Gastroesophageal sphincter (tissue), 4 donors: ENCODE measurements around the gene LLGL1. TPM values are rescaled to one million over a fixed set of nuclear protein-coding genes. Genes with fewer than 3 reads are reported as not detected.

Experiments
- ATAC-seq: fragments of 150-250 bp; one replicate; pipeline ENCODE4 v1.9.1; 2016; ENCODE audit warnings: mild to moderate bottlenecking, moderate library complexity
- H3K27ac ChIP-seq, 4 donors: fragments of 200-600 bp; sonication (generic) in 3 of 4; 1 replicate in 3 of 4; 2 replicates in 1 of 4; pipeline ENCODE4 v1.5.1; 2016 to 2019
- H3K27me3 ChIP-seq: fragments of 200-600 bp; sonication (generic); one replicate; pipeline ENCODE4 v1.5.1; 2019
- H3K36me3 ChIP-seq, 2 donors: fragments of 200-600 bp; sonication (generic); one replicate each; pipeline ENCODE4 v1.5.1; 2019; ENCODE audit warnings: control low read depth in 1 of 2
- H3K4me1 ChIP-seq, 3 donors: fragments of 200-600 bp; sonication (generic); 1 replicate in 2 of 3; 2 replicates in 1 of 3; pipeline ENCODE4 v1.5.1; 2016 to 2019; ENCODE audit warnings: control low read depth in 2 of 3
- H3K4me3 ChIP-seq, 2 donors: fragments of 200-600 bp; sonication (generic); one replicate each; pipeline ENCODE4 v1.5.1; 2019; ENCODE audit warnings: mild to moderate bottlenecking in 1 of 2, moderate library complexity in 1 of 2
- H3K9me3 ChIP-seq, 3 donors: fragments of 200-600 bp; sonication (generic); one replicate each; pipeline ENCODE4 v1.5.1; 2017 to 2019; ENCODE audit warnings: control low read depth in 2 of 3
- CTCF ChIP-seq, 4 experiments: fragments of 200-600 bp in 2 of 4; fragments of 450-650 bp in 2 of 4; sonication (generic) in 1 of 4; IDR thresholded peaks; one replicate each; pipeline ENCODE4 v1.5.1; 2017 to 2019; ENCODE audit warnings: antibody characterized with exemption in 4 of 4, mild to moderate bottlenecking in 2 of 4, moderate library complexity in 2 of 4
- EP300 ChIP-seq: sonication (generic); formaldehyde crosslinking; IDR thresholded peaks from one replicate; pipeline ENCODE4 v1.6.1; 2017; ENCODE audit warnings: antibody characterized with exemption, mild to moderate bottlenecking
- POLR2A ChIP-seq, 2 donors: fragments of 450-650 bp; IDR thresholded peaks; one replicate each; pipeline ENCODE4 v1.6.1; 2017; ENCODE audit warnings: antibody characterized with exemption in 2 of 2, mild to moderate bottlenecking in 2 of 2, moderate library complexity in 1 of 2
- POLR2AphosphoS5 ChIP-seq: sonication (generic); formaldehyde crosslinking; IDR thresholded peaks from one replicate; pipeline ENCODE4 v1.6.1; 2017; ENCODE audit warnings: antibody characterized with exemption
- WGBS, 2 donors: methylation state at CpG; one replicate each; pipeline ENCODE4 v1.1.5; 2018; ENCODE audit warnings: low coverage in 1 of 2; 5-methylcytosine and 5-hydroxymethylcytosine counted together
- total RNA-seq, 4 donors: library from RNA; depleted of rRNA; stranded (reverse); fragments of >200 nt; gene quantifications; one replicate each; pipeline ENCODE4 v1.1.0, GENCODE V29; 2016

LLGL1 gene
- total RNA-seq, 4 donors from 2014 or later = 16.7 to 31.7 (median 22.1) TPM

- ATAC-seq = no peak
- Histone ChIP-seq H3K27ac (no peak overlapping the region), H3K36me3 (peaks cover 0 to 7% of the 10 kb centered on the region in 2 donors), H3K4me1 (peaks cover 0 to 37% (median 15%) of the 10 kb centered on the region in 3 donors), H3K4me3 (no peak overlapping the region), H3K9me3 (no peaks in the 10 kb centered on the region), H3K27me3 (no peaks in the 10 kb centered on the region)
- no CpG with 5 or more reads among the region's 5 CpGs for WGBS, 2 donors
- TF ChIP-seq EP300 = no peak
- TF ChIP-seq POLR2AphosphoS5 = no peak
- no peak for TF ChIP-seq POLR2A (IDR thresholded peaks at IDR 0.05)
- TF ChIP-seq CTCF (IDR thresholded peaks at IDR 0.05) = no peak
Measured at GRCh38 chr17:18227635-18228034, 2.2 kb downstream of the LLGL1 start.

- Histone ChIP-seq H3K9me3 (no peaks in the 10 kb centered on the region), H3K36me3 (peaks cover 0 to 13% of the 10 kb centered on the region in 2 donors), H3K4me3 (no peak overlapping the region), H3K27ac (no peak overlapping the region), H3K4me1 (peaks cover 0 to 37% (median 15%) of the 10 kb centered on the region in 3 donors), H3K27me3 (no peaks in the 10 kb centered on the region)
- WGBS, 2 donors = 82 to 93% methylated on average over 6 to 7 of the region's 10 CpGs
- ATAC-seq = no peak
- TF ChIP-seq POLR2AphosphoS5 (no peak), CTCF (IDR thresholded peaks at IDR 0.05) (no peak), EP300 (no peak), POLR2A (IDR thresholded peaks at IDR 0.05) (no peak)
Measured at GRCh38 chr17:18228176-18228682, 2.8 kb downstream of the LLGL1 start.

- TF ChIP-seq POLR2A (IDR thresholded peaks at IDR 0.05) (no peak), POLR2AphosphoS5 (no peak), EP300 (no peak)
- Histone ChIP-seq H3K4me3 (no peak overlapping the region), H3K4me1 (peaks cover 0 to 37% (median 12%) of the 10 kb centered on the region in 3 donors), H3K36me3 (peaks cover 0 to 23% of the 10 kb centered on the region in 2 donors), H3K27ac (no peak overlapping the region), H3K27me3 (no peaks in the 10 kb centered on the region), H3K9me3 (no peaks in the 10 kb centered on the region)
- 60% methylated on average over 2 of the region's 4 CpGs; no CpG with 5 or more reads in 1 of the 2 donors for WGBS, 2 donors
- ATAC-seq = no peak
Measured at GRCh38 chr17:18229254-18229653, 3.8 kb downstream of the LLGL1 start.

DNA sequence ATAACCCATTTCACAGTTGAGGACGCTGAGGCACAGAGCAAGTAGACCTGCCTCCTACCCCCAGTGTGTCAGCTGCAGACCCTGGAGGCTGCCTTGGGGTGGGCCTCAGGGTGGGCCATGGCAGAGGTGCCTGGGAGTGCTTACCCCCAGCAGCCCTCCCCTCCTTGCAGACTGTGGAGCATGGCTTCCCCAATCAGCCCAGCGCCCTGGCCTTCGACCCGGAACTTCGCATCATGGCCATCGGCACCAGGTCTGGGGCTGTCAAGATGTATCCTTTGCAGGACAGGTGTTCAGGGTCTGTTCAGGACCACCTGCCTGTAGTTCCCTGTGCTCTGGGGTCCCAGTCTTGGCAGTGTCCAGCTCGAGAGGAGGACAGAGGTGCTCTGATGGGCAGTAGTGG, 4.3 kb downstream of the LLGL1 start:
- no peak overlapping the region for H3K27ac ChIP-seq
- ATAC-seq = no peak
- TF ChIP-seq POLR2A (IDR thresholded peaks at IDR 0.05) = no peak
- H3K4me1 ChIP-seq = peaks cover 0 to 32% (median 12%) of the 10 kb centered on the region in 3 donors
- 60% methylated on average over 1 of the region's 7 CpGs; no CpG with 5 or more reads in 1 of the 2 donors for WGBS, 2 donors
- H3K9me3 ChIP-seq = no peaks in the 10 kb centered on the region
- no peaks in the 10 kb centered on the region for H3K27me3 ChIP-seq
- H3K36me3 ChIP-seq = peaks cover 0 to 28% of the 10 kb centered on the region in 2 donors
- no peak overlapping the region for H3K4me3 ChIP-seq

DNA sequence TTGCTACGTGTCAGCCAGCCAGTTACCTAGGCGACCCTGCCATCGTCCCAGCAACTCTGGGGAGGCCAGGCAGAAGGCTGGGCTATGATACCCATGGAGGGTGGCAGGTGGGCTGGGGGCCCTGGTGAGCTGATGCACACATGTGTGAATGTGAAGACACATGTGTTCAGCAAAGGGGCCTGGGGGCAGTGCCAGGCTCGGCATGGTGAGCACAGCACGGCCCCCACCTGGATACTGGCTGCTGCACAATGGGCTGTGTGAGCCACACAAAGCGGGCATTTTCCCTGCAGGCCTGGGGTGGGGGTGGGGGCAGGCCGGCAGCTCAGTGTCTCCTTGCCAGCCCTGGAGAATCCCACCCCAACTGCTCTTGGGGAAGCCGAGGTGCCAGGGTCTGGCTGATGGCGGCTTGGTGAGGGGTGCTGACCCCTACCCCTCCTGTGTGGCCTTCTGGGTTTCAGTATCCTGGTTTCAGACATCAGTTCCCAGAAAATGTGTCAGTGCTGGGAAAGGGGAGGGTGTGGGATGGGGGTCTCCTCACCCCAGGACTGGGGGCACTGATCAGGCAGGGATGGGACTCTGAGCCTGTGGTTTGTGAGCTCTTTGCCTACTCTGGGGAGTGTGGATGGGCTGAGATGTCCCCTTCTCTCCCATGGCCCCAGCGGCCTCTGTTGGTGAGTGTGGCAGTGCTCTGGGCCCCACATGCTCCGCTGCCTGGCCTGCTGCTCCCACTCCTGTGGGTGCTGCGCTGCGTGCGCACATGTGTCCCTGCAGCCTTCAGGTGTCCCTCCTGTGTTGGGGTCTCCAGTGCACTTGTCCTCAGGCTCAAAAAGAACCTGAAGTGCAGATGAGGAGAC, 5.1 kb downstream of the LLGL1 start:
- H3K27ac ChIP-seq = no peak overlapping the region
- no peaks in the 10 kb centered on the region for H3K27me3 ChIP-seq
- no CpG with 5 or more reads among the region's 14 CpGs for WGBS, 2 donors
- no peak for ATAC-seq
- H3K9me3 ChIP-seq = no peaks in the 10 kb centered on the region
- H3K4me1 ChIP-seq = peaks cover 0 to 28% (median 9%) of the 10 kb centered on the region in 3 donors
- H3K36me3 ChIP-seq = peaks cover 0 to 36% of the 10 kb centered on the region in 2 donors
- H3K4me3 ChIP-seq = no peak overlapping the region
- TF ChIP-seq CTCF (IDR thresholded peaks at IDR 0.05) (no peak), POLR2AphosphoS5 (no peak), POLR2A (IDR thresholded peaks at IDR 0.05) (no peak), EP300 (no peak)
